Endodermal cell (in vitro differentiated cells): ENCODE data around the gene YPEL1. TPM values are rescaled to one million over a fixed set of nuclear protein-coding genes. Genes with fewer than 3 reads are reported as not detected.
A peak's percentile ranks its signal among the peaks of the same experiment; 100 is the strongest.

Source experiments
- DNase-seq: peaks from one replicate; pipeline ENCODE4 v3.0.0-alpha.2; 2017
- H3K27ac ChIP-seq: 2 replicates; pipeline ENCODE4 v1.5.1; 2013; ENCODE audit warnings: mild to moderate bottlenecking, low read depth, low read length, moderate library complexity
- H3K27me3 ChIP-seq: 2 replicates; pipeline ENCODE4 v1.6.1; 2013; ENCODE audit warnings: mild to moderate bottlenecking, low read length, moderate library complexity; ENCODE audit not compliant: insufficient read depth, control insufficient read depth, poor library complexity, severe bottlenecking
- H3K36me3 ChIP-seq: 2 replicates; pipeline ENCODE4 v1.7.0; 2013; ENCODE audit warnings: mild to moderate bottlenecking, low read length, moderate library complexity; ENCODE audit not compliant: control insufficient read depth, insufficient read depth
- H3K4me1 ChIP-seq: one replicate; pipeline ENCODE4 v1.7.0; 2013; ENCODE audit warnings: low read length; ENCODE audit not compliant: control insufficient read depth, insufficient read depth
- H3K4me3 ChIP-seq: 2 replicates; pipeline ENCODE4 v1.5.1; 2013; ENCODE audit warnings: mild to moderate bottlenecking, low read length, moderate library complexity
- H3K9ac ChIP-seq: 2 replicates; pipeline ENCODE4 v1.6.1; 2013; ENCODE audit warnings: mild to moderate bottlenecking, low read length, moderate library complexity; ENCODE audit not compliant: poor library complexity, severe bottlenecking; ENCODE audit errors: extremely low read depth
- H3K9me3 ChIP-seq: 2 replicates; pipeline ENCODE4 v1.6.1; 2013; ENCODE audit warnings: mild to moderate bottlenecking, low read length, moderate library complexity; ENCODE audit not compliant: control insufficient read depth
- H3K27ac Mint-ChIP-seq: 2 replicates; pipeline ENCODE4 v1.8.0; 2020; ENCODE audit warnings: mixed read lengths
- H3K27me3 Mint-ChIP-seq: 2 replicates; pipeline ENCODE4 v1.8.0; 2021; ENCODE audit warnings: mild to moderate bottlenecking, mixed read lengths; ENCODE audit not compliant: insufficient read depth
- H3K36me3 Mint-ChIP-seq: 2 replicates; pipeline ENCODE4 v1.8.0; 2020; ENCODE audit warnings: low read depth, mixed read lengths
- H3K4me1 Mint-ChIP-seq: 2 replicates; pipeline ENCODE4 v1.8.0; 2020; ENCODE audit warnings: mixed read lengths
- H3K4me3 Mint-ChIP-seq: 2 replicates; pipeline ENCODE4 v1.8.0; 2020; ENCODE audit warnings: mild to moderate bottlenecking, moderate library complexity, mixed read lengths
- H3K9me3 Mint-ChIP-seq: 2 replicates; pipeline ENCODE4 v1.8.0; 2020; ENCODE audit warnings: mild to moderate bottlenecking, mixed read lengths
- CTCF ChIP-seq: fragments of 200-600 bp; sonication (generic); conservative IDR thresholded peaks from 2 replicates; pipeline ENCODE4 v1.5.0; 2021; ENCODE audit warnings: antibody characterized with exemption, mild to moderate bottlenecking
- WGBS, 2 experiments: methylation state at CpG; one replicate each; pipeline versions ENCODE4 v1.1.5 to v1.1.7; 2013; ENCODE audit warnings: missing lambda C conversion rate in 2 of 2, mixed read lengths in 1 of 2; ENCODE audit not compliant: insufficient coverage in 1 of 2, insufficient read length in 1 of 2; 5-methylcytosine and 5-hydroxymethylcytosine counted together
- total RNA-seq, 2 donors: library from RNA; stranded (reverse); fragmentation: NEBNext Ultra II Directional in 1 of 2; extraction: Animal tissue kit (Norgen Biotek cat#: 25700) in 1 of 2; gene quantifications; 2 replicates in 1 of 2; 3 replicates in 1 of 2; pipeline ENCODE4 v1.2.1, GENCODE V29; 2021

YPEL1 gene
- total RNA-seq, 2 donors from 2014 or later = 13.4 to 23.4 TPM

- peaks cover 26% of the 10 kb centered on the region for H3K36me3 ChIP-seq
- no peaks in the 10 kb centered on the region for H3K4me1 Mint-ChIP-seq
- no peak for DNase-seq
- 90 to 98% methylated on average over 2 to 8 of the region's 8 CpGs for WGBS, 2 experiments
- H3K4me1 ChIP-seq = no peaks in the 10 kb centered on the region
- no peaks in the 10 kb centered on the region for H3K9me3 Mint-ChIP-seq
- no peak overlapping the region for H3K9ac ChIP-seq
- no peak overlapping the region for H3K27ac Mint-ChIP-seq
- no peak overlapping the region for H3K4me3 Mint-ChIP-seq
- no peaks in the 10 kb centered on the region for H3K9me3 ChIP-seq
- no peaks in the 10 kb centered on the region for H3K27me3 ChIP-seq
- peaks cover 46% of the 10 kb centered on the region for H3K36me3 Mint-ChIP-seq
- no peak overlapping the region for H3K4me3 ChIP-seq
- no peak overlapping the region for H3K27ac ChIP-seq
- no peak for TF ChIP-seq CTCF
- H3K27me3 Mint-ChIP-seq = no peaks in the 10 kb centered on the region
Observed at GRCh38 chr22:21686193-21686608, 49.4 kb downstream of the YPEL1 start.

GRCh38 chr22:21685164-21685513 is 50.5 kb downstream of the YPEL1 start:
- 93% methylated on average over 8 of the region's 8 CpGs; no CpG with 5 or more reads in 1 of the 2 experiments for WGBS, 2 experiments
- H3K27ac ChIP-seq = no peak overlapping the region
- DNase-seq = no peak
- Mint-ChIP-seq H3K27ac (no peak overlapping the region), H3K4me3 (no peak overlapping the region), H3K27me3 (no peaks in the 10 kb centered on the region), H3K4me1 (no peaks in the 10 kb centered on the region), H3K9me3 (no peaks in the 10 kb centered on the region), H3K36me3 (peaks cover 45% of the 10 kb centered on the region)
- no peaks in the 10 kb centered on the region for H3K9me3 ChIP-seq
- H3K4me1 ChIP-seq = no peaks in the 10 kb centered on the region
- no peak for TF ChIP-seq CTCF
- peaks cover 21% of the 10 kb centered on the region for H3K36me3 ChIP-seq
- no peaks in the 10 kb centered on the region for H3K27me3 ChIP-seq
- H3K9ac ChIP-seq = no peak overlapping the region
- no peak overlapping the region for H3K4me3 ChIP-seq

- Mint-ChIP-seq H3K4me3 (no peak overlapping the region), H3K9me3 (no peaks in the 10 kb centered on the region), H3K27me3 (no peaks in the 10 kb centered on the region), H3K27ac (no peak overlapping the region), H3K4me1 (no peaks in the 10 kb centered on the region), H3K36me3 (peaks cover 41% of the 10 kb centered on the region)
- WGBS, 2 experiments = 91 to 95% methylated on average over 10 to 18 of the region's 19 CpGs
- DNase-seq = peak; percentile 29
- no peak for TF ChIP-seq CTCF
- Histone ChIP-seq H3K4me3 (no peak overlapping the region), H3K36me3 (peaks cover 18% of the 10 kb centered on the region), H3K27ac (no peak overlapping the region), H3K27me3 (no peaks in the 10 kb centered on the region), H3K9ac (no peak overlapping the region), H3K4me1 (no peaks in the 10 kb centered on the region), H3K9me3 (no peaks in the 10 kb centered on the region)
Observed at GRCh38 chr22:21684492-21685163, 51.0 kb downstream of the YPEL1 start.
